H1 (cell line): ENCODE measurements around the gene C12orf43. TPM values are rescaled to one million over a fixed set of nuclear protein-coding genes. Genes with fewer than 3 reads are reported as not detected.

ENCODE experiments used
- CTCF ChIA-PET: fragments of 300-600 bp; sonication (Branson Sonifier 250); formaldehyde crosslinking; loops from one replicate; lab custom pipeline; 2021; ENCODE audit not compliant: partially characterized antibody; lab: Charles Lee
- POLR2A ChIA-PET: fragments of 300-600 bp; sonication (Branson Sonifier 250); formaldehyde crosslinking; loops from one replicate; lab custom pipeline; 2021; ENCODE audit warnings: inconsistent platforms; ENCODE audit not compliant: partially characterized antibody; lab: Charles Lee
- DNase-seq, 2 experiments: peaks; one replicate each; pipeline versions ENCODE4 v3.0.0 to v3.0.0-alpha.2; 2010 to 2022; ENCODE audit warnings: low spot score in 2 of 2, low read depth in 1 of 2, mixed read lengths in 1 of 2
- FAIRE-seq: peaks from 2 replicates; lab custom pipeline; 2011; peaks lifted over from hg19 to GRCh38; lab: Jason Lieb, UNC
- H2AFZ ChIP-seq: 2 replicates; pipeline ENCODE4 v1.8.1; 2012; ENCODE audit warnings: low read length, inconsistent platforms
- H2AK5ac ChIP-seq: 2 replicates; pipeline ENCODE4 v1.6.1; 2013; ENCODE audit warnings: low read depth, low read length
- H2BK120ac ChIP-seq: replicated peaks from 2 replicates; pipeline ENCODE3; 2013; ENCODE audit warnings: low read depth, low read length, inconsistent platforms
- H2BK12ac ChIP-seq: 2 replicates; pipeline ENCODE4 v1.6.1; 2013; ENCODE audit warnings: low read depth, low read length
- H2BK15ac ChIP-seq: 2 replicates; pipeline ENCODE4 v1.6.1; 2013; ENCODE audit warnings: low read length
- H2BK20ac ChIP-seq: 2 replicates; pipeline ENCODE4 v1.6.1; 2013; ENCODE audit warnings: low read length
- H2BK5ac ChIP-seq: 2 replicates; pipeline ENCODE4 v1.6.1; 2013; ENCODE audit warnings: low read depth, low read length
- H3K14ac ChIP-seq: 2 replicates; pipeline ENCODE4 v1.6.1; 2013; ENCODE audit warnings: inconsistent platforms; ENCODE audit not compliant: insufficient read length
- H3K18ac ChIP-seq: 2 replicates; pipeline ENCODE4 v1.6.1; 2013; ENCODE audit warnings: low read length; ENCODE audit errors: extremely low read depth
- H3K23ac ChIP-seq: 2 replicates; pipeline ENCODE4 v1.6.1; 2013; ENCODE audit warnings: inconsistent platforms; ENCODE audit not compliant: insufficient read length
- H3K23me2 ChIP-seq: 2 replicates; pipeline ENCODE4 v1.6.1; 2013; ENCODE audit warnings: low read depth, low read length
- H3K27ac ChIP-seq: 2 replicates; pipeline ENCODE4 v1.6.1; 2011; ENCODE audit warnings: low read depth, low read length, inconsistent platforms
- H3K27me3 ChIP-seq, 4 experiments: replicated peaks in 1 of 4; 1 replicate in 1 of 4; 2 replicates in 3 of 4; pipeline versions ENCODE4 v1.6.1 to v1.8.1; 2011 to 2013; ENCODE audit warnings: low read length in 3 of 4, mild to moderate bottlenecking in 3 of 4, inconsistent platforms in 2 of 4, mixed read lengths in 2 of 4, moderate library complexity in 1 of 4; ENCODE audit not compliant: control insufficient read depth in 3 of 4, insufficient read depth in 3 of 4; ENCODE audit errors: extremely low read depth in 1 of 4
- H3K36me3 ChIP-seq, 4 experiments: 2 replicates each; pipeline versions ENCODE4 v1.6.1 to v1.8.1; 2011 to 2013; ENCODE audit warnings: mild to moderate bottlenecking in 4 of 4, low read length in 3 of 4, moderate library complexity in 2 of 4, control low read depth in 1 of 4, inconsistent platforms in 1 of 4; ENCODE audit not compliant: insufficient read depth in 4 of 4, control insufficient read depth in 2 of 4
- H3K4ac ChIP-seq: replicated peaks from 2 replicates; pipeline ENCODE3; 2013; ENCODE audit warnings: low read length, low read depth, mixed read lengths, inconsistent platforms; ENCODE audit not compliant: insufficient read length
- H3K4me1 ChIP-seq, 4 experiments: replicated peaks in 1 of 4; 1 replicate in 1 of 4; 2 replicates in 3 of 4; pipeline versions ENCODE4 v1.6.1 to v1.8.1; 2011 to 2013; ENCODE audit warnings: low read length in 3 of 4, inconsistent platforms in 2 of 4, mixed read lengths in 1 of 4; ENCODE audit not compliant: insufficient read depth in 4 of 4, control insufficient read depth in 3 of 4
- H3K4me2 ChIP-seq, 2 experiments: 2 replicates each; pipeline versions ENCODE4 v1.6.1 to v1.8.1; 2011 to 2013; ENCODE audit warnings: low read depth in 2 of 2, low read length in 2 of 2, control low read depth in 1 of 2, inconsistent platforms in 1 of 2, mild to moderate bottlenecking in 1 of 2; ENCODE audit not compliant: insufficient read depth in 1 of 2
- H3K4me3 ChIP-seq, 4 experiments: fragments of 200-600, 300-600 bp in 1 of 4; sonication (generic), shearing (Covaris generic), sonication (Bioruptor Twin) in 1 of 4; 2 replicates each; pipeline versions ENCODE4 v1.5.1 to v1.8.1; 2011 to 2016; ENCODE audit warnings: low read length in 4 of 4, low read depth in 3 of 4, control low read depth in 2 of 4, inconsistent platforms in 2 of 4, mild to moderate bottlenecking in 2 of 4, mixed read lengths in 1 of 4, moderate library complexity in 1 of 4; ENCODE audit not compliant: insufficient read depth in 2 of 4; ENCODE audit errors: extremely low read depth in 1 of 4
- H3K56ac ChIP-seq: replicated peaks from 2 replicates; pipeline ENCODE3; 2013; ENCODE audit warnings: low read depth, mild to moderate bottlenecking, mixed read lengths, low read length, inconsistent platforms; ENCODE audit not compliant: insufficient read length
- H3K79me1 ChIP-seq: 2 replicates; pipeline ENCODE4 v1.6.1; 2013; ENCODE audit warnings: low read depth, low read length, control low read depth
- H3K79me2 ChIP-seq, 2 experiments: 2 replicates each; pipeline versions ENCODE4 v1.6.1 to v1.8.1; 2012 to 2013; ENCODE audit warnings: low read length in 2 of 2, mild to moderate bottlenecking in 2 of 2, inconsistent platforms in 1 of 2; ENCODE audit not compliant: insufficient read depth in 2 of 2, control insufficient read depth in 1 of 2
- H3K9ac ChIP-seq, 4 experiments: replicated peaks in 1 of 4; 1 replicate in 1 of 4; 2 replicates in 3 of 4; pipeline versions ENCODE4 v1.6.1 to v1.8.1; 2011 to 2013; ENCODE audit warnings: low read depth in 3 of 4, low read length in 3 of 4, control low read depth in 2 of 4, mild to moderate bottlenecking in 2 of 4, moderate library complexity in 2 of 4, inconsistent platforms in 1 of 4; ENCODE audit errors: extremely low read depth in 1 of 4
- H3K9me3 ChIP-seq, 2 experiments: 2 replicates each; pipeline versions ENCODE4 v1.6.1 to v1.8.1; 2012 to 2013; ENCODE audit warnings: mild to moderate bottlenecking in 2 of 2, moderate library complexity in 2 of 2, control low read depth in 1 of 2, inconsistent platforms in 1 of 2, low read depth in 1 of 2, low read length in 1 of 2, mixed read lengths in 1 of 2; ENCODE audit not compliant: insufficient read depth in 2 of 2
- H4K20me1 ChIP-seq, 2 experiments: replicated peaks in 1 of 2; 2 replicates each; pipeline versions ENCODE3 to v1.8.1; 2011 to 2013; ENCODE audit warnings: inconsistent platforms in 2 of 2, low read length in 2 of 2, mild to moderate bottlenecking in 1 of 2; ENCODE audit not compliant: insufficient read depth in 2 of 2, control insufficient read depth in 1 of 2
- H4K5ac ChIP-seq: 2 replicates; pipeline ENCODE4 v1.6.1; 2013; ENCODE audit warnings: low read length, low read depth, mixed read lengths, inconsistent platforms; ENCODE audit not compliant: insufficient read length
- H4K8ac ChIP-seq: 2 replicates; pipeline ENCODE4 v1.8.0; 2013; ENCODE audit warnings: mild to moderate bottlenecking, moderate library complexity, low read length, inconsistent platforms; ENCODE audit not compliant: insufficient read depth; ENCODE audit errors: extremely low read depth
- H4K91ac ChIP-seq: replicated peaks from 2 replicates; pipeline ENCODE3; 2013; ENCODE audit warnings: low read length, mixed read lengths, inconsistent platforms; ENCODE audit not compliant: insufficient read length
- EGR1 ChIP-seq: IDR thresholded peaks from 2 replicates; pipeline ENCODE4 v1.6.1; 2011; ENCODE audit warnings: low read depth, low read length, borderline replicate concordance
- TCF12 ChIP-seq: IDR thresholded peaks from 2 replicates; pipeline ENCODE4 v1.6.1; 2011; ENCODE audit warnings: low read depth, mild to moderate bottlenecking, low read length
- WGBS, 2 experiments: shearing (Covaris generic) in 1 of 2; methylation state at CpG; one replicate each; pipeline versions ENCODE4 v1.1.6 to v1.1.7; 2013 to 2015; ENCODE audit warnings: low lambda C conversion rate in 2 of 2, mixed read lengths in 2 of 2, inconsistent platforms in 1 of 2, low coverage in 1 of 2, missing lambda C conversion rate in 1 of 2; ENCODE audit not compliant: insufficient replicate concordance in 2 of 2, insufficient coverage in 1 of 2, insufficient read length in 1 of 2; ENCODE audit errors: extremely low coverage in 1 of 2, missing lambda C conversion rate in 1 of 2; 5-methylcytosine and 5-hydroxymethylcytosine counted together
- polyA plus RNA-seq, 7 experiments: library from polyadenylated mRNA; depleted of rRNA in 3 of 7; stranded (reverse) in 5 of 7; unstranded in 2 of 7; fragments of >200 nt in 5 of 7; fragments of 200-250 nt in 2 of 7; gene quantifications; 1 replicate in 5 of 7; 2 replicates in 1 of 7; 4 replicates in 1 of 7; pipeline versions ENCODE4 v1.2.1 to v1.2.3, GENCODE V29; 2011 to 2013; ENCODE audit warnings: missing spikeins in 2 of 7, mixed read lengths in 2 of 7
- total RNA-seq: library from RNA; stranded (reverse); fragmentation: NEBNext Ultra II Directional; extraction: Animal tissue kit (Norgen Biotek cat#: 25700); gene quantifications from 2 replicates; pipeline ENCODE4 v1.2.1, GENCODE V29; 2021

Gene C12orf43
- total and polyA plus RNA-seq, 2 of the 8 experiments (the other 6 are each of a cell fraction or from before 2014, with no cell fraction given), result 9.2 to 22.3 TPM

DNA sequence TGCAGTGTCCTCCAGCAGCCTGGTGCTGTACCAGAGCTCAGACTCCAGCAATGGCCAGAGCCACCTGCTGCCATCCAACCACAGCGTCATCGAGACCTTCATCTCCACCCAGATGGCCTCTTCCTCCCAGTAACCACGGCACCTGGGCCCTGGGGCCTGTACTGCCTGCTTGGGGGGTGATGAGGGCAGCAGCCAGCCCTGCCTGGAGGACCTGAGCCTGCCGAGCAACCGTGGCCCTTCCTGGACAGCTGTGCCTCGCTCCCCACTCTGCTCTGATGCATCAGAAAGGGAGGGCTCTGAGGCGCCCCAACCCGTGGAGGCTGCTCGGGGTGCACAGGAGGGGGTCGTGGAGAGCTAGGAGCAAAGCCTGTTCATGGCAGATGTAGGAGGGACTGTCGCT is 15.2 kb downstream of the C12orf43 start:
- no peak overlapping the region for H3K27ac ChIP-seq
- H3K56ac ChIP-seq, result no peak overlapping the region
- H3K79me2 ChIP-seq, result no peaks in the 10 kb centered on the region
- no peaks in the 10 kb centered on the region for H3K79me1 ChIP-seq
- no peak overlapping the region for H3K18ac ChIP-seq
- no peak overlapping the region for H2BK12ac ChIP-seq
- peaks cover 2 to 6% (median 3%) of the 10 kb centered on the region in 4 experiments; a peak in 6 of 7 replicates for H3K4me1 ChIP-seq
- H3K4ac ChIP-seq, result no peak overlapping the region
- H2BK15ac ChIP-seq, result no peak overlapping the region
- FAIRE-seq, result no peak
- DNase-seq, result no peak
- ChIA-PET POLR2A (interaction anchor here (1.0 to 1.4 kb wide), 2 partner anchors 15 to 17 kb away, joined by 4 read pairs; partner anchors contain the start of gene C12orf43), CTCF (interaction anchor here (0.6 to 2.7 kb wide), 12 partner anchors 8 to 418 kb away, joined by 3 to 9 read pairs (median 4); partner anchors contain the start of gene HNF1A)
- no peak overlapping the region for H2BK20ac ChIP-seq
- no peak overlapping the region; the same call in 1 of the 2 replicates for H2BK5ac ChIP-seq
- no peak overlapping the region for H3K14ac ChIP-seq
- H2AK5ac ChIP-seq, result no peak overlapping the region
- H3K23ac ChIP-seq, result no peak overlapping the region
- H3K4me2 ChIP-seq, result no peak overlapping the region
- no peaks in the 10 kb centered on the region for H3K27me3 ChIP-seq
- H3K23me2 ChIP-seq, result peaks cover 2% of the 10 kb centered on the region; the same call in 1 of the 2 replicates
- no peak overlapping the region for H3K4me3 ChIP-seq
- H3K36me3 ChIP-seq, result peaks cover 11 to 22% (median 14%) of the 10 kb centered on the region in 4 experiments
- no peak overlapping the region for H3K9ac ChIP-seq
- no peak overlapping the region for H2BK120ac ChIP-seq
- no peak overlapping the region for H4K5ac ChIP-seq
- no peak overlapping the region for H2AFZ ChIP-seq
- H3K9me3 ChIP-seq, result no peaks in the 10 kb centered on the region
- 79% methylated on average over 9 of the region's 11 CpGs; no CpG with 5 or more reads in 1 of the 2 experiments for WGBS, 2 experiments
- H4K8ac ChIP-seq, result no peak overlapping the region
- no peak overlapping the region for H4K91ac ChIP-seq
- H4K20me1 ChIP-seq, result peaks cover 0 to 3% of the 10 kb centered on the region in 2 experiments
- no peak for TF ChIP-seq TCF12
- no peak for TF ChIP-seq EGR1
